ENCODE data around the gene SRGAP3.

DNA sequence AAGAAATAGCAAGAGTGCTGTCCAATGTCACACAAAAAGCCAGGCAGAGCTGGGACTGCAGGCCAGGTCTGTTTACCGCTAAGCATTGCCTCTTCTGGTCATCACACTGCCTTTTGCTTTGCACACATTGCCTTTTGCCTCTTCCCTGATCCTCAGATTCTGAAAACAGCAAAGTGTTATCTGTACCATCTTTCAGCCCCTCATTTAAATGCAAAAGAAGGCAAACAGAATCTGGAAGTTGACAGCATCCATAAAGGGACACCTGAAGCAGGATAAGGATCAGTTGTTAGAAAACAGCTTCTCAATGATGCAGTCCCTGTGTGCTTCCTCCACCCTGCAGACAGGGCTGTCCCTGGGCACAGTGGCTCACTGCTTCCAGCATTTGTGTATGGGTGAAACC, 179.5 kb downstream of the SRGAP3 start:
- TF ChIP-seq POLR2A (IDR thresholded peaks at IDR 0.05): no peak
- TF ChIP-seq CTCF (IDR thresholded peaks at IDR 0.05): no peak
- no peak for TF ChIP-seq EP300 (IDR thresholded peaks at IDR 0.05)
- TF ChIP-seq POLR2AphosphoS5 (IDR thresholded peaks at IDR 0.05): no peak
